K562 (cell line): ENCODE data around the gene NFILZ. TPM values are rescaled to one million over a fixed set of nuclear protein-coding genes. Genes with fewer than 3 reads are reported as not detected.

Experiments
- BCOR ChIP-seq: fragments of 450-650 bp; IDR thresholded peaks from 2 replicates; pipeline ENCODE4 v1.6.1; 2016
- EP400 ChIP-seq: fragments of 450-650 bp; IDR thresholded peaks from 2 replicates; pipeline ENCODE4 v1.6.1; 2017; ENCODE audit warnings: antibody characterized with exemption, mild to moderate bottlenecking, moderate library complexity
- ESRRB ChIP-seq: fragments of 250-450 bp; sonication (Bioruptor Pico); IDR thresholded peaks from 2 replicates; pipeline ENCODE4 v1.5.0; 2020; ENCODE audit warnings: mild to moderate bottlenecking, moderate library complexity, borderline replicate concordance
- FOXP1 ChIP-seq: sonication (generic); formaldehyde crosslinking; IDR thresholded peaks from 2 replicates; pipeline ENCODE4 v1.8.0; 2022; ENCODE audit warnings: mild to moderate bottlenecking, missing genetic modification reagents
- HDAC2 ChIP-seq: fragments of 450-650 bp; IDR thresholded peaks from 2 replicates; pipeline ENCODE4 v1.6.1; 2016; ENCODE audit warnings: mild to moderate bottlenecking
- HOXB6 ChIP-seq: fragments of 250-450 bp; sonication (Bioruptor Pico); IDR thresholded peaks from 2 replicates; pipeline ENCODE4 v1.5.1; 2022; ENCODE audit warnings: mild to moderate bottlenecking, borderline replicate concordance
- LCOR ChIP-seq: sonication (generic); formaldehyde crosslinking; IDR thresholded peaks from 2 replicates; pipeline ENCODE4 v1.8.0; 2022; ENCODE audit warnings: mild to moderate bottlenecking, missing genetic modification reagents
- MITF ChIP-seq: IDR thresholded peaks from 2 replicates; pipeline ENCODE4 v1.6.1; 2014; ENCODE audit warnings: antibody characterized with exemption
- NR4A1 ChIP-seq, 2 experiments: fragments of 250-450 bp in 1 of 2; fragments of 450-650 bp in 1 of 2; sonication (Bioruptor Pico) in 1 of 2; IDR thresholded peaks; 2 replicates each; pipeline versions ENCODE4 v1.4.0 to v1.6.1; 2016 to 2020; ENCODE audit warnings: mild to moderate bottlenecking in 2 of 2, missing compliant biosample characterization in 1 of 2, missing genetic modification characterization in 1 of 2, moderate library complexity in 1 of 2
- PCBP1 ChIP-seq: fragments of 200-400 bp; formaldehyde crosslinking; IDR thresholded peaks from 2 replicates; pipeline ENCODE4 v1.6.1; 2018; ENCODE audit warnings: mild to moderate bottlenecking, low read depth, low read length; ENCODE audit not compliant: poor library complexity, severe bottlenecking
- POLR2G ChIP-seq: fragments of 200-400 bp; formaldehyde crosslinking; IDR thresholded peaks from 2 replicates; pipeline ENCODE4 v1.6.1; 2017; ENCODE audit warnings: low read depth, mild to moderate bottlenecking, antibody characterized with exemption, low read length, moderate library complexity
- SMAD3 ChIP-seq: fragments of 450-650 bp; formaldehyde crosslinking; conservative IDR thresholded peaks from 2 replicates; pipeline ENCODE4 v1.4.0; 2020; ENCODE audit warnings: mild to moderate bottlenecking
- ZBTB26 ChIP-seq: fragments of 450-650 bp; formaldehyde crosslinking; IDR thresholded peaks from 2 replicates; pipeline ENCODE4 v1.4.0; 2022; ENCODE audit warnings: missing genetic modification characterization
- ZC3H11A ChIP-seq: IDR thresholded peaks from 2 replicates; pipeline ENCODE4 v1.6.1; 2012; ENCODE audit warnings: low read depth, low read length, improper control_type of control experiment
- ZNF263 ChIP-seq: sonication (generic); formaldehyde crosslinking; IDR thresholded peaks from 2 replicates; pipeline ENCODE4 v1.8.0; 2022; ENCODE audit warnings: mild to moderate bottlenecking, missing genetic modification reagents, borderline replicate concordance
- ZNF282 ChIP-seq: sonication (generic); formaldehyde crosslinking; IDR thresholded peaks from 2 replicates; pipeline ENCODE4 v1.8.1; 2023; ENCODE audit warnings: missing genetic modification reagents
- polyA plus RNA-seq, 8 experiments: library from polyadenylated mRNA; depleted of rRNA in 4 of 8; stranded (reverse) in 5 of 8; unstranded in 3 of 8; fragments of >200 nt; fragmentation: Nextera tagmentation in 2 of 8; fragmentation: Illumina TruSeq in 1 of 8; extraction: Ambion mirVana in 2 of 8; extraction: Trizol in 1 of 8; gene quantifications; 2 replicates each; pipeline versions ENCODE4 v1.2.1 to v1.2.3, GENCODE V29; 2011 to 2014; ENCODE audit warnings: inconsistent platforms in 1 of 8, missing spikeins in 1 of 8
- total RNA-seq, 7 experiments: library from RNA; depleted of rRNA in 6 of 7; stranded (reverse); fragments of >200 nt in 6 of 7; fragmentation: Illumina TruSeq in 2 of 7; extraction: Trizol in 2 of 7; gene quantifications; 2 replicates each; pipeline versions ENCODE4 v1.2.1 to v1.2.3, GENCODE V29; 2011 to 2021; ENCODE audit warnings: low replicate concordance in 1 of 7
- TF ChIP-seq, protein P1 (sequence below): IDR thresholded peaks from 3 replicates; pipeline ENCODE4 v1.6.1; 2011; ENCODE audit warnings: borderline replicate concordance, mild to moderate bottlenecking, moderate library complexity; ENCODE audit not compliant: insufficient read length; ENCODE audit errors: extremely low read depth
- TF ChIP-seq, protein P2 (sequence below): fragments of 450-650 bp; IDR thresholded peaks from 2 replicates; pipeline ENCODE4 v1.6.1; 2016; ENCODE audit warnings: antibody characterized with exemption
- TF ChIP-seq, protein P3 (sequence below): IDR thresholded peaks from 3 replicates; pipeline ENCODE4 v1.6.1; 2011; ENCODE audit warnings: borderline replicate concordance, mild to moderate bottlenecking; ENCODE audit not compliant: insufficient read length, insufficient read depth

NFILZ gene
- total and polyA plus RNA-seq, 9 of the 15 experiments (the other 6 are each of a cell fraction or from before 2014, with no cell fraction given) = not detected

- no peak for TF ChIP-seq HDAC2
- TF ChIP-seq LCOR (CRISPR knock-in tag) = no peak
- TF ChIP-seq NR4A1 (CRISPR knock-in tag; IDR thresholded peaks at IDR 0.05) = no peak
- no peak for TF ChIP-seq NR4A1 (tag; IDR thresholded peaks at IDR 0.05)
- TF ChIP-seq ZBTB26 = no peak
- no peak for TF ChIP-seq EP400
- no peak for TF ChIP-seq HOXB6 (CRISPR knock-in tag)
- TF ChIP-seq, protein P1, sequence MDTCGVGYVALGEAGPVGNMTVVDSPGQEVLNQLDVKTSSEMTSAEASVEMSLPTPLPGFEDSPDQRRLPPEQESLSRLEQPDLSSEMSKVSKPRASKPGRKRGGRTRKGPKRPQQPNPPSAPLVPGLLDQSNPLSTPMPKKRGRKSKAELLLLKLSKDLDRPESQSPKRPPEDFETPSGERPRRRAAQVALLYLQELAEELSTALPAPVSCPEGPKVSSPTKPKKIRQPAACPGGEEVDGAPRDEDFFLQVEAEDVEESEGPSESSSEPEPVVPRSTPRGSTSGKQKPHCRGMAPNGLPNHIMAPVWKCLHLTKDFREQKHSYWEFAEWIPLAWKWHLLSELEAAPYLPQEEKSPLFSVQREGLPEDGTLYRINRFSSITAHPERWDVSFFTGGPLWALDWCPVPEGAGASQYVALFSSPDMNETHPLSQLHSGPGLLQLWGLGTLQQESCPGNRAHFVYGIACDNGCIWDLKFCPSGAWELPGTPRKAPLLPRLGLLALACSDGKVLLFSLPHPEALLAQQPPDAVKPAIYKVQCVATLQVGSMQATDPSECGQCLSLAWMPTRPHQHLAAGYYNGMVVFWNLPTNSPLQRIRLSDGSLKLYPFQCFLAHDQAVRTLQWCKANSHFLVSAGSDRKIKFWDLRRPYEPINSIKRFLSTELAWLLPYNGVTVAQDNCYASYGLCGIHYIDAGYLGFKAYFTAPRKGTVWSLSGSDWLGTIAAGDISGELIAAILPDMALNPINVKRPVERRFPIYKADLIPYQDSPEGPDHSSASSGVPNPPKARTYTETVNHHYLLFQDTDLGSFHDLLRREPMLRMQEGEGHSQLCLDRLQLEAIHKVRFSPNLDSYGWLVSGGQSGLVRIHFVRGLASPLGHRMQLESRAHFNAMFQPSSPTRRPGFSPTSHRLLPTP = no peak
- TF ChIP-seq ZNF263 (CRISPR knock-in tag) = no peak
- TF ChIP-seq BCOR = 0 out of 2 replicates have a peak, but pooled peaks have one; percentile 17
- no peak for TF ChIP-seq SMAD3 (CRISPR knock-in tag)
- 0 out of 2 replicates have a peak, but pooled peaks have one; percentile 28 for TF ChIP-seq FOXP1 (CRISPR knock-in tag)
- peak; percentile 35; the same call in 1 of the 2 replicates for TF ChIP-seq POLR2G
- TF ChIP-seq MITF = no peak
- TF ChIP-seq, protein P2, sequence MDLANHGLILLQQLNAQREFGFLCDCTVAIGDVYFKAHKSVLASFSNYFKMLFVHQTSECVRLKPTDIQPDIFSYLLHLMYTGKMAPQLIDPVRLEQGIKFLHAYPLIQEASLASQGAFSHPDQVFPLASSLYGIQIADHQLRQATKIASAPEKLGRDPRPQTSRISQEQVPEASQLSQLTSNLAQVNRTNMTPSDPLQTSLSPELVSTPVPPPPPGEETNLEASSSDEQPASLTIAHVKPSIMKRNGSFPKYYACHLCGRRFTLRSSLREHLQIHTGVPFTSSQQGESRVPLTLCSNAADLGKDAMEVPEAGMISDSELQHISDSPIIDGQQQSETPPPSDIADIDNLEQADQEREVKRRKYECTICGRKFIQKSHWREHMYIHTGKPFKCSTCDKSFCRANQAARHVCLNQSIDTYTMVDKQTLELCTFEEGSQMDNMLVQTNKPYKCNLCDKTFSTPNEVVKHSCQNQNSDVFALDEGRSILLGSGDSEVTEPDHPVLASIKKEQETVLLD = 0 out of 2 replicates have a peak, but pooled peaks have one; percentile 21
- TF ChIP-seq ZNF282 (CRISPR knock-in tag) = no peak
- TF ChIP-seq PCBP1 = no peak
- TF ChIP-seq, protein P3, sequence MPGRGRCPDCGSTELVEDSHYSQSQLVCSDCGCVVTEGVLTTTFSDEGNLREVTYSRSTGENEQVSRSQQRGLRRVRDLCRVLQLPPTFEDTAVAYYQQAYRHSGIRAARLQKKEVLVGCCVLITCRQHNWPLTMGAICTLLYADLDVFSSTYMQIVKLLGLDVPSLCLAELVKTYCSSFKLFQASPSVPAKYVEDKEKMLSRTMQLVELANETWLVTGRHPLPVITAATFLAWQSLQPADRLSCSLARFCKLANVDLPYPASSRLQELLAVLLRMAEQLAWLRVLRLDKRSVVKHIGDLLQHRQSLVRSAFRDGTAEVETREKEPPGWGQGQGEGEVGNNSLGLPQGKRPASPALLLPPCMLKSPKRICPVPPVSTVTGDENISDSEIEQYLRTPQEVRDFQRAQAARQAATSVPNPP = no peak
- TF ChIP-seq ZC3H11A = no peak
- no peak for TF ChIP-seq ESRRB (CRISPR knock-in tag)
Observed at GRCh38 chr19:8610041-8610935, 20.1 kb upstream of the NFILZ start, which contains the start of gene ADAMTS10 (continued).
